Upper lobe of right lung (tissue), 1 donor: ENCODE results near the gene MYO5B. TPM values are rescaled to one million over a fixed set of nuclear protein-coding genes. Genes with fewer than 3 reads are reported as not detected.

Experiments used
- ATAC-seq: fragments of 200-7000 bp; cut with Tn5 transposase; one replicate; pipeline ENCODE4 v1.9.1; 2020; ENCODE audit warnings: mild to moderate bottlenecking, moderate library complexity
- DNase-seq: peaks from one replicate; pipeline ENCODE4 v3.0.0-alpha.2; 2020
- H3K27ac ChIP-seq: fragments of 200-600 bp; one replicate; pipeline ENCODE4 v1.8.0; 2022
- H3K27me3 ChIP-seq: fragments of 200-600 bp; one replicate; pipeline ENCODE4 v1.8.0; 2022; ENCODE audit warnings: mild to moderate bottlenecking
- H3K36me3 ChIP-seq: fragments of 200-600 bp; one replicate; pipeline ENCODE4 v1.8.0; 2022
- H3K4me1 ChIP-seq: fragments of 200-600 bp; one replicate; pipeline ENCODE4 v1.8.0; 2022
- H3K4me3 ChIP-seq: fragments of 200-600 bp; one replicate; pipeline ENCODE4 v1.8.0; 2022; ENCODE audit warnings: mild to moderate bottlenecking
- H3K9me3 ChIP-seq: fragments of 200-600 bp; one replicate; pipeline ENCODE4 v1.8.0; 2022
- CTCF ChIP-seq: fragments of 200-600 bp; IDR thresholded peaks from one replicate; pipeline ENCODE4 v1.8.0; 2022; ENCODE audit warnings: antibody characterized with exemption
- intact Hi-C: fragments of 100-400 bp; cut with DNase I; formaldehyde crosslinking; loops from one replicate; pipeline ENCODE4 v1.11.0; 2022
- total RNA-seq: library from RNA; stranded (reverse); fragmentation: NEBNext Ultra II Directional; extraction: Animal tissue kit (Norgen Biotek cat#: 25700); gene quantifications from one replicate; pipeline ENCODE4 v1.2.1, GENCODE V29; 2021
- donor health status: DM: no; HTN: yes; CAD: no; lungs with severe emphysema.

Gene MYO5B
- total RNA-seq, 1 donor from 2014 or later: 31.6 TPM

- Histone ChIP-seq H3K27me3 (peaks cover 9% of the 10 kb centered on the region), H3K9me3 (no peaks in the 10 kb centered on the region), H3K4me3 (no peak overlapping the region), H3K4me1 (no peaks in the 10 kb centered on the region), H3K36me3 (no peaks in the 10 kb centered on the region), H3K27ac (no peak overlapping the region)
- no peak for ATAC-seq
- DNase-seq: no peak
- TF ChIP-seq CTCF: no peak
- intact Hi-C loops: no loop called here
Observed at GRCh38 chr18:50187659-50188058, 7.3 kb downstream of the MYO5B start.

- peaks cover 9% of the 10 kb centered on the region for H3K27me3 ChIP-seq
- H3K4me1 ChIP-seq: no peaks in the 10 kb centered on the region
- ATAC-seq (no peak), DNase-seq (no peak)
- no peak overlapping the region for H3K4me3 ChIP-seq
- H3K36me3 ChIP-seq: no peaks in the 10 kb centered on the region
- TF ChIP-seq CTCF: no peak
- intact Hi-C loops: no loop called here
- H3K27ac ChIP-seq: no peak overlapping the region
- no peaks in the 10 kb centered on the region for H3K9me3 ChIP-seq
Observed at GRCh38 chr18:50186385-50186784, 8.6 kb downstream of the MYO5B start.

- H3K4me1 ChIP-seq: no peaks in the 10 kb centered on the region
- TF ChIP-seq CTCF: no peak
- DNase-seq: no peak
- intact Hi-C loops: no loop called here
- peaks cover 5% of the 10 kb centered on the region for H3K27me3 ChIP-seq
- ATAC-seq: no peak
- no peak overlapping the region for H3K4me3 ChIP-seq
- H3K36me3 ChIP-seq: no peaks in the 10 kb centered on the region
- no peaks in the 10 kb centered on the region for H3K9me3 ChIP-seq
- no peak overlapping the region for H3K27ac ChIP-seq
Observed at GRCh38 chr18:50183556-50183955, 11.4 kb downstream of the MYO5B start.

DNA sequence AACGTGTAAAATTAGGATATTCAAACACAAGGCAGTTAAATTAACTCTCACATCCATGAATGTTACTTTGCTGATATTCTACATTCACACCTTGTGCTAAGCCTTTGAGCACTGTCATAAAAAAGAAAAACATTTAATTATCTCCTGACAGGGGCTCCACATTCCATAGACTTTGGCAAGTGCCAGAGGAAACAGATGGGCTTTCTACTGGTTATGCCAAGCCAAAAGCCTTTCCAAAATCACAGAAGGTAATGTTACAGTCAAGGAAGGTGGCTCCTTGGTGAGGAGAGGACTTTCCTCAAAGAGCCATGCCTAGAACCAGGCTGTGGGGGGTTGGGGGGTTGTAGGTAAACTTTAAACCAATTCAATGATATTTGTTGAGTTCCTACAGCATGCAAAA, 12.4 kb downstream of the MYO5B start:
- H3K4me1 ChIP-seq: no peaks in the 10 kb centered on the region
- intact Hi-C loops: no loop called here
- H3K27ac ChIP-seq: no peak overlapping the region
- no peaks in the 10 kb centered on the region for H3K9me3 ChIP-seq
- ATAC-seq: no peak
- peaks cover 5% of the 10 kb centered on the region for H3K27me3 ChIP-seq
- H3K36me3 ChIP-seq: no peaks in the 10 kb centered on the region
- DNase-seq: no peak
- no peak overlapping the region for H3K4me3 ChIP-seq
- no peak for TF ChIP-seq CTCF

DNA sequence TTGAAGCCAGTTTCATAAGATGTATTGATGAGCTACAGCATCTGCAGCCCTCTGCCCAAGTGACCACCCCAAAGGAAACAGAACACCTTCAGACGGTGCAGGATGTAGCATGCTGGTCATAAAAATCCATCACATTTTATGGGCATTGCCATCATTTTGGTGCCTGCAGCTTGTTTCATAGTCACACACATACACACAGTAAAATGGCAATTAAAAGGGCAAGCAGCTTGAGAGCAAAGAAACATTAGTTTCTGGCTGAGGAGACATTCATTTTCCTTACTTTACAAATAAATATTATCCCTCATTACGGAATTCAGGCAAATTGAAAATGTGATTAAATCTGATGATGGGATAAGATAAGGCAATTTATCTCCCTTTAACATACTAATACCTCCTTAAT, 13.4 kb downstream of the MYO5B start:
- TF ChIP-seq CTCF: no peak
- H3K9me3 ChIP-seq: no peaks in the 10 kb centered on the region

GRCh38 chr18:50179465-50179864, 15.5 kb downstream of the MYO5B start:
- no peak overlapping the region for H3K27ac ChIP-seq
- peaks cover 5% of the 10 kb centered on the region for H3K27me3 ChIP-seq
- DNase-seq: no peak
- H3K9me3 ChIP-seq: no peaks in the 10 kb centered on the region
- intact Hi-C loops: no loop called here
- no peak for ATAC-seq
- no peak for TF ChIP-seq CTCF
- H3K4me3 ChIP-seq: no peak overlapping the region
- no peaks in the 10 kb centered on the region for H3K36me3 ChIP-seq
- H3K4me1 ChIP-seq: no peaks in the 10 kb centered on the region

More for the DNA sequence above, 13.4 kb downstream of the MYO5B start:
- no peaks in the 10 kb centered on the region for H3K4me1 ChIP-seq
- H3K36me3 ChIP-seq: no peaks in the 10 kb centered on the region
- no peak overlapping the region for H3K27ac ChIP-seq
- intact Hi-C loops: no loop called here
- peaks cover 5% of the 10 kb centered on the region for H3K27me3 ChIP-seq
- ATAC-seq (no peak), DNase-seq (no peak)
- no peak overlapping the region for H3K4me3 ChIP-seq
